K562 (cell line): Measurements from ENCODE around the gene CTSW. TPM values are rescaled to one million over a fixed set of nuclear protein-coding genes. Genes with fewer than 3 reads are reported as not detected.

Source experiments
- CBFA2T2 ChIP-seq: fragments of 450-650 bp; conservative IDR thresholded peaks from 2 replicates; pipeline ENCODE4 v1.6.1; 2017; ENCODE audit warnings: mild to moderate bottlenecking
- CHCHD3 ChIP-seq: fragments of 250-450 bp; sonication (Bioruptor Pico); IDR thresholded peaks from 2 replicates; pipeline ENCODE4 v2.1.2; 2022; ENCODE audit warnings: mild to moderate bottlenecking
- CLOCK ChIP-seq: fragments of 250-450 bp; sonication (Bioruptor Pico); IDR thresholded peaks from 2 replicates; pipeline ENCODE4 v1.4.0; 2020; ENCODE audit warnings: mild to moderate bottlenecking, moderate library complexity, borderline replicate concordance
- KLF13 ChIP-seq: fragments of 450-650 bp; IDR thresholded peaks from 2 replicates; pipeline ENCODE4 v1.6.1; 2016; ENCODE audit warnings: missing genetic modification characterization, low read depth, mild to moderate bottlenecking, missing compliant biosample characterization, moderate library complexity, borderline replicate concordance
- LEF1 ChIP-seq: fragments of 450-650 bp; IDR thresholded peaks from 2 replicates; pipeline ENCODE4 v1.6.1; 2016; ENCODE audit warnings: mild to moderate bottlenecking
- MAZ ChIP-seq, 2 experiments: fragments of 450-650 bp in 1 of 2; sonication (generic) in 1 of 2; formaldehyde crosslinking; IDR thresholded peaks in 1 of 2; conservative IDR thresholded peaks in 1 of 2; 2 replicates each; pipeline versions ENCODE4 v1.4.0 to v1.5.0; 2020; ENCODE audit warnings: mild to moderate bottlenecking in 1 of 2, missing genetic modification reagents in 1 of 2
- PYGO2 ChIP-seq: fragments of 450-650 bp; IDR thresholded peaks from 2 replicates; pipeline ENCODE4 v1.6.1; 2016; ENCODE audit warnings: mild to moderate bottlenecking, missing genetic modification characterization, moderate library complexity, missing compliant biosample characterization
- TEAD1 ChIP-seq, 2 experiments: fragments of 450-650 bp in 1 of 2; sonication (generic) in 1 of 2; formaldehyde crosslinking; IDR thresholded peaks; 2 replicates each; pipeline versions ENCODE4 v1.4.0 to v1.8.0; 2020 to 2022; ENCODE audit warnings: mild to moderate bottlenecking in 2 of 2, missing genetic modification reagents in 1 of 2
- ZBTB40 ChIP-seq, 2 experiments: fragments of 450-650 bp in 1 of 2; sonication (generic) in 1 of 2; formaldehyde crosslinking in 1 of 2; IDR thresholded peaks; 2 replicates each; pipeline versions ENCODE4 v1.7.1 to v1.9.0; 2016 to 2022; ENCODE audit warnings: inconsistent platforms in 1 of 2, mild to moderate bottlenecking in 1 of 2, missing genetic modification reagents in 1 of 2
- ZMIZ1 ChIP-seq, 2 experiments: fragments of 150-350 bp in 1 of 2; IDR thresholded peaks; 2 replicates each; pipeline ENCODE4 v1.6.1; 2012 to 2016; ENCODE audit warnings: low read depth in 2 of 2, low read length in 2 of 2, mild to moderate bottlenecking in 1 of 2, moderate library complexity in 1 of 2
- polyA plus RNA-seq, 8 experiments: library from polyadenylated mRNA; depleted of rRNA in 4 of 8; stranded (reverse) in 5 of 8; unstranded in 3 of 8; fragments of >200 nt; fragmentation: Nextera tagmentation in 2 of 8; fragmentation: Illumina TruSeq in 1 of 8; extraction: Ambion mirVana in 2 of 8; extraction: Trizol in 1 of 8; gene quantifications; 2 replicates each; pipeline versions ENCODE4 v1.2.1 to v1.2.3, GENCODE V29; 2011 to 2014; ENCODE audit warnings: inconsistent platforms in 1 of 8, missing spikeins in 1 of 8
- total RNA-seq, 7 experiments: library from RNA; depleted of rRNA in 6 of 7; stranded (reverse); fragments of >200 nt in 6 of 7; fragmentation: Illumina TruSeq in 2 of 7; extraction: Trizol in 2 of 7; gene quantifications; 2 replicates each; pipeline versions ENCODE4 v1.2.1 to v1.2.3, GENCODE V29; 2011 to 2021; ENCODE audit warnings: low replicate concordance in 1 of 7

CTSW gene
- total and polyA plus RNA-seq, 9 of the 15 experiments (the other 6 are each of a cell fraction or from before 2014, with no cell fraction given), result 0.04 TPM; not detected in 8

GRCh38 chr11:65927904-65928397 is 48.3 kb downstream of the CTSW start (continued):
- no peak for TF ChIP-seq ZMIZ1 (IDR thresholded peaks at IDR 0.05; ENCODE audit: low read depth in 2 of 2, low read length in 2 of 2)
- 0 out of 2 replicates have a peak, but pooled peaks have one; percentile 16 for TF ChIP-seq CBFA2T2
- TF ChIP-seq TEAD1 (CRISPR knock-in tag; IDR thresholded peaks at IDR 0.05), result peak in 1 of 2 experiments; percentile 34; a peak in 1 of 4 replicates
- no peak for TF ChIP-seq CLOCK (CRISPR knock-in tag)
- TF ChIP-seq ZBTB40 (IDR thresholded peaks at IDR 0.05), result peak; percentile 43; the same call in 1 of the 2 replicates
- no peak for TF ChIP-seq ZBTB40 (CRISPR knock-in tag; IDR thresholded peaks at IDR 0.05)
- peak; percentile 74 for TF ChIP-seq LEF1
- TF ChIP-seq CHCHD3, result no peak
- no peak for TF ChIP-seq KLF13 (tag)
- TF ChIP-seq PYGO2, result no peak
- peak in 1 of 2 experiments; percentile 34; a peak in 1 of 4 replicates for TF ChIP-seq MAZ (CRISPR knock-in tag; conservative IDR thresholded peaks at IDR 0.05 in 1 of 2, IDR thresholded peaks at IDR 0.05 in 1 of 2)
